ENCODE results near the gene MUC22. TPM values are rescaled to one million over a fixed set of nuclear protein-coding genes. Genes with fewer than 3 reads are reported as not detected.
A peak's percentile ranks its signal among the peaks of the same experiment; 100 is the strongest.

The MUC22 gene
- total and polyA plus RNA-seq, 2 donors (not counting 1 experiment from before 2014, with no cell fraction given) = not detected

GRCh38 chr6:30963641-30964040 is 46.6 kb upstream of the MUC22 start:
- Histone ChIP-seq H3K27me3 (ENCODE audit: control insufficient read depth, insufficient read depth, low read length) (peaks cover 5% of the 10 kb centered on the region), H3K27ac (ENCODE audit: insufficient read depth, low read length) (no peak overlapping the region), H3K79me2 (ENCODE audit: control insufficient read depth, insufficient read depth, low read length) (no peaks in the 10 kb centered on the region), H3K9me3 (ENCODE audit: control insufficient read depth, insufficient read depth, low read depth, low read length) (no peaks in the 10 kb centered on the region), H3K36me3 (ENCODE audit: control insufficient read depth, insufficient read depth, low read length) (no peaks in the 10 kb centered on the region), H4K20me1 (ENCODE audit: control insufficient read depth, extremely low read depth, insufficient read depth, low read length) (no peaks in the 10 kb centered on the region), H3K9ac (ENCODE audit: insufficient read depth, low read length) (no peak overlapping the region), H2AFZ (ENCODE audit: low read length) (no peak overlapping the region), H3K4me1 (ENCODE audit: control insufficient read depth, extremely low read depth, insufficient read depth, low read length) (no peaks in the 10 kb centered on the region), H3K4me3 (replicated peaks in 1 of 4; ENCODE audit: control extremely low read depth in 1 of 4, insufficient read depth in 1 of 4, low read depth in 3 of 4, low read length in 4 of 4) (no peak overlapping the region), H3K4me2 (ENCODE audit: extremely low read depth, insufficient read depth, low read length) (no peak overlapping the region)
- no peak for TF ChIP-seq EZH2 (IDR thresholded peaks at IDR 0.05; ENCODE audit: low read length, missing control alignments)
- no peak for TF ChIP-seq CTCF (conservative IDR thresholded peaks at IDR 0.05 in 1 of 2, IDR thresholded peaks at IDR 0.05 in 1 of 2; ENCODE audit: low read depth in 1 of 2, low read length in 2 of 2)
- peak; percentile 51 to 73 for DNase-seq (ENCODE audit: low read depth in 2 of 2)

DNA sequence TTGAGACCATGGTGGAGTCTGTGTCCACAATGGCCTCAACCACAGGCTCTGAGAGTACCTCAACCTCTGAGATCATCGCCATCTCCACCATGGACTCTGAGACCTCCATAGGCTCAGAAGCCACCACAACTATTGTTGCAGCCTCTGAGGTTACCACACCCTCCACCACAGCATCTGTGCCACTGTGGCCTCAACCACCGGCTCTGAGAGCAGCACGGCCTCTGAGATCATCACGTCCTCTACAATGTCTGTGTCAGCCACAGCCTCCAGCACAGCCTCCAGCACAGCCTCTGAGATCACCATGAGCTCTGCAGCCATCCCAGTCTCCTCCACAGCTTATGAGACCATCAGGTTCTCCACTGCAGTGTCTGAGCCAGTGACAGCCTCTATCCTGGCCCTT is 46.2 kb upstream of the MUC22 start:
- TF ChIP-seq EZH2 (IDR thresholded peaks at IDR 0.05; ENCODE audit: low read length, missing control alignments) = no peak
- TF ChIP-seq CTCF (conservative IDR thresholded peaks at IDR 0.05 in 1 of 2, IDR thresholded peaks at IDR 0.05 in 1 of 2; ENCODE audit: low read depth in 1 of 2, low read length in 2 of 2) = no peak
- peaks cover 4% of the 10 kb centered on the region for H3K27me3 ChIP-seq (ENCODE audit: control insufficient read depth, insufficient read depth, low read length)
- no peaks in the 10 kb centered on the region for H3K4me1 ChIP-seq (ENCODE audit: control insufficient read depth, extremely low read depth, insufficient read depth, low read length)
- no peaks in the 10 kb centered on the region for H3K9me3 ChIP-seq (ENCODE audit: control insufficient read depth, insufficient read depth, low read depth, low read length)
- no peaks in the 10 kb centered on the region for H3K79me2 ChIP-seq (ENCODE audit: control insufficient read depth, insufficient read depth, low read length)
- H3K9ac ChIP-seq (ENCODE audit: insufficient read depth, low read length) = no peak overlapping the region
- H2AFZ ChIP-seq (ENCODE audit: low read length) = no peak overlapping the region
- H3K27ac ChIP-seq (ENCODE audit: insufficient read depth, low read length) = no peak overlapping the region
- H4K20me1 ChIP-seq (ENCODE audit: control insufficient read depth, extremely low read depth, insufficient read depth, low read length) = no peaks in the 10 kb centered on the region
- DNase-seq (ENCODE audit: low read depth in 2 of 2) = peak in 1 of 2 donors; percentile 65
- H3K4me3 ChIP-seq (replicated peaks in 1 of 4; ENCODE audit: control extremely low read depth in 1 of 4, insufficient read depth in 1 of 4, low read depth in 3 of 4, low read length in 4 of 4) = no peak overlapping the region
- H3K36me3 ChIP-seq (ENCODE audit: control insufficient read depth, insufficient read depth, low read length) = no peaks in the 10 kb centered on the region
- no peak overlapping the region for H3K4me2 ChIP-seq (ENCODE audit: extremely low read depth, insufficient read depth, low read length)

- no peak for DNase-seq (ENCODE audit: low read depth in 2 of 2)
- no peaks in the 10 kb centered on the region for H3K27me3 ChIP-seq (ENCODE audit: control insufficient read depth, insufficient read depth, low read length)
- H3K4me2 ChIP-seq (ENCODE audit: extremely low read depth, insufficient read depth, low read length) = no peak overlapping the region
- H2AFZ ChIP-seq (ENCODE audit: low read length) = no peak overlapping the region
- no peaks in the 10 kb centered on the region for H3K9me3 ChIP-seq (ENCODE audit: control insufficient read depth, insufficient read depth, low read depth, low read length)
- H3K36me3 ChIP-seq (ENCODE audit: control insufficient read depth, insufficient read depth, low read length) = no peaks in the 10 kb centered on the region
- H3K9ac ChIP-seq (ENCODE audit: insufficient read depth, low read length) = no peak overlapping the region
- no peak overlapping the region for H3K27ac ChIP-seq (ENCODE audit: insufficient read depth, low read length)
- no peak overlapping the region for H3K4me3 ChIP-seq (replicated peaks in 1 of 4; ENCODE audit: control extremely low read depth in 1 of 4, insufficient read depth in 1 of 4, low read depth in 3 of 4, low read length in 4 of 4)
- no peaks in the 10 kb centered on the region for H3K79me2 ChIP-seq (ENCODE audit: control insufficient read depth, insufficient read depth, low read length)
- H3K4me1 ChIP-seq (ENCODE audit: control insufficient read depth, extremely low read depth, insufficient read depth, low read length) = no peaks in the 10 kb centered on the region
- no peaks in the 10 kb centered on the region for H4K20me1 ChIP-seq (ENCODE audit: control insufficient read depth, extremely low read depth, insufficient read depth, low read length)
- no peak for TF ChIP-seq CTCF (conservative IDR thresholded peaks at IDR 0.05 in 1 of 2, IDR thresholded peaks at IDR 0.05 in 1 of 2; ENCODE audit: low read depth in 1 of 2, low read length in 2 of 2)
Observed at GRCh38 chr6:30965140-30965601, 45.1 kb upstream of the MUC22 start.

Data from fibroblast of lung (primary cell).